Effector CD4-positive, alpha-beta T cell (primary cell): ENCODE data around the gene HLF.

Experiments used
- DNase-seq: peaks from one replicate; pipeline ENCODE4 v3.0.0-alpha.2; 2020

HLF gene

GRCh38 chr17:55275894-55276804, 11.4 kb downstream of the HLF start:
- DNase-seq, result no peak

GRCh38 chr17:55278173-55278961, 13.6 kb downstream of the HLF start:
- DNase-seq, result no peak

- no peak for DNase-seq
These were observed 14.4 kb downstream of the HLF start for GRCh38 chr17:55279203-55279602.

- DNase-seq, result no peak
These were observed 15.0 kb downstream of the HLF start for GRCh38 chr17:55279788-55280187.

- DNase-seq, result no peak
These were observed 15.5 kb downstream of the HLF start for GRCh38 chr17:55280212-55280611.

- DNase-seq, result no peak
These were observed 17.1 kb downstream of the HLF start for GRCh38 chr17:55281649-55282378.

- DNase-seq, result no peak
These were observed 17.6 kb downstream of the HLF start for GRCh38 chr17:55282379-55282702.

- DNase-seq, result no peak
These were observed 18.0 kb downstream of the HLF start for GRCh38 chr17:55282741-55283140.

GRCh38 chr17:55283256-55283965, 18.7 kb downstream of the HLF start:
- DNase-seq, result no peak

GRCh38 chr17:55284001-55284884, 19.5 kb downstream of the HLF start:
- DNase-seq, result no peak

GRCh38 chr17:55284944-55285339, 20.2 kb downstream of the HLF start:
- no peak for DNase-seq

- DNase-seq, result no peak
These were observed 20.9 kb downstream of the HLF start for GRCh38 chr17:55285340-55286301.

GRCh38 chr17:55286681-55287589, 22.2 kb downstream of the HLF start:
- no peak for DNase-seq

GRCh38 chr17:55288356-55289105, 23.8 kb downstream of the HLF start:
- no peak for DNase-seq

- DNase-seq, result no peak
These were observed 24.3 kb downstream of the HLF start for GRCh38 chr17:55289106-55289446.

GRCh38 chr17:55289978-55290377, 25.2 kb downstream of the HLF start:
- no peak for DNase-seq

GRCh38 chr17:55290492-55291113, 25.8 kb downstream of the HLF start:
- no peak for DNase-seq

- DNase-seq, result no peak
These were observed 26.4 kb downstream of the HLF start for GRCh38 chr17:55291114-55291507.
